T-helper 1 cell treated with Interleukin-12 subunit alpha and Interleukin-12 subunit beta and Interleukin-4 antibody, amounts not matched to agents 30 μg/mL and 1 μg/mL, for 36 hours (primary cell): ENCODE data around the gene STAT6.
A peak's percentile ranks its signal among the peaks of the same experiment; 100 is the strongest.

ENCODE experiments used
- H3K27ac Mint-ChIP-seq: one replicate; pipeline ENCODE4 v1.8.0; 2021; ENCODE audit warnings: mild to moderate bottlenecking, mixed read lengths
- H3K27me3 Mint-ChIP-seq: one replicate; pipeline ENCODE4 v1.8.0; 2021; ENCODE audit warnings: low read depth, mixed read lengths
- H3K36me3 Mint-ChIP-seq: one replicate; pipeline ENCODE4 v1.8.0; 2021; ENCODE audit warnings: low read depth, mixed read lengths
- H3K4me1 Mint-ChIP-seq: one replicate; pipeline ENCODE4 v1.8.0; 2021; ENCODE audit warnings: low read depth, mixed read lengths
- H3K4me3 Mint-ChIP-seq: one replicate; pipeline ENCODE4 v1.8.0; 2021; ENCODE audit warnings: mild to moderate bottlenecking, moderate library complexity, mixed read lengths
- H3K9me3 Mint-ChIP-seq: one replicate; pipeline ENCODE4 v1.8.0; 2021; ENCODE audit warnings: mixed read lengths

Gene STAT6

GRCh38 chr12:57106021-57106708, 5.0 kb downstream of the STAT6 start:
- Mint-ChIP-seq H3K4me1 (peaks cover 23% of the 10 kb centered on the region), H3K36me3 (peaks cover 28% of the 10 kb centered on the region), H3K27me3 (no peaks in the 10 kb centered on the region), H3K27ac (no peak overlapping the region), H3K9me3 (no peaks in the 10 kb centered on the region), H3K4me3 (no peak overlapping the region)

- Mint-ChIP-seq H3K36me3 (peaks cover 30% of the 10 kb centered on the region), H3K4me3 (no peak overlapping the region), H3K27me3 (no peaks in the 10 kb centered on the region), H3K9me3 (no peaks in the 10 kb centered on the region), H3K4me1 (peaks cover 24% of the 10 kb centered on the region), H3K27ac (no peak overlapping the region)
Measured at GRCh38 chr12:57105011-57105753, 6.0 kb downstream of the STAT6 start.

- Mint-ChIP-seq H3K9me3 (no peaks in the 10 kb centered on the region), H3K27ac (no peak overlapping the region), H3K36me3 (peaks cover 33% of the 10 kb centered on the region), H3K4me1 (peaks cover 20% of the 10 kb centered on the region), H3K4me3 (no peak overlapping the region), H3K27me3 (no peaks in the 10 kb centered on the region)
Measured at GRCh38 chr12:57104292-57104910, 6.8 kb downstream of the STAT6 start.

GRCh38 chr12:57103856-57104255, 7.3 kb downstream of the STAT6 start:
- Mint-ChIP-seq H3K27me3 (no peaks in the 10 kb centered on the region), H3K27ac (no peak overlapping the region), H3K9me3 (no peaks in the 10 kb centered on the region), H3K4me1 (peaks cover 22% of the 10 kb centered on the region), H3K36me3 (peaks cover 38% of the 10 kb centered on the region), H3K4me3 (no peak overlapping the region)

- peaks cover 37% of the 10 kb centered on the region for H3K36me3 Mint-ChIP-seq
- H3K27me3 Mint-ChIP-seq, result no peaks in the 10 kb centered on the region
- no peak overlapping the region for H3K4me3 Mint-ChIP-seq
- no peaks in the 10 kb centered on the region for H3K9me3 Mint-ChIP-seq
- peaks cover 11% of the 10 kb centered on the region for H3K4me1 Mint-ChIP-seq
- H3K27ac Mint-ChIP-seq, result no peak overlapping the region
Measured at GRCh38 chr12:57101892-57102695, 9.1 kb downstream of the STAT6 start.

- Mint-ChIP-seq H3K9me3 (no peaks in the 10 kb centered on the region), H3K4me3 (no peak overlapping the region), H3K27me3 (no peaks in the 10 kb centered on the region), H3K4me1 (peaks cover 14% of the 10 kb centered on the region), H3K36me3 (peaks cover 44% of the 10 kb centered on the region), H3K27ac (peak overlapping the region; percentile 58)
Measured at GRCh38 chr12:57099766-57100165, 11.4 kb downstream of the STAT6 start.

GRCh38 chr12:57099047-57099714, 12.0 kb downstream of the STAT6 start:
- Mint-ChIP-seq H3K9me3 (no peaks in the 10 kb centered on the region), H3K4me3 (no peak overlapping the region), H3K27me3 (no peaks in the 10 kb centered on the region), H3K36me3 (peaks cover 39% of the 10 kb centered on the region), H3K4me1 (peaks cover 14% of the 10 kb centered on the region), H3K27ac (no peak overlapping the region)

GRCh38 chr12:57098546-57098945, 12.6 kb downstream of the STAT6 start:
- Mint-ChIP-seq H3K4me3 (no peak overlapping the region), H3K27ac (no peak overlapping the region), H3K4me1 (peaks cover 17% of the 10 kb centered on the region), H3K27me3 (no peaks in the 10 kb centered on the region), H3K36me3 (peaks cover 38% of the 10 kb centered on the region), H3K9me3 (no peaks in the 10 kb centered on the region)

GRCh38 chr12:57097554-57097835, 13.7 kb downstream of the STAT6 start:
- H3K9me3 Mint-ChIP-seq, result no peaks in the 10 kb centered on the region
- H3K27ac Mint-ChIP-seq, result no peak overlapping the region
- no peak overlapping the region for H3K4me3 Mint-ChIP-seq
- H3K36me3 Mint-ChIP-seq, result peaks cover 44% of the 10 kb centered on the region
- no peaks in the 10 kb centered on the region for H3K27me3 Mint-ChIP-seq
- peaks cover 25% of the 10 kb centered on the region for H3K4me1 Mint-ChIP-seq

- peaks cover 26% of the 10 kb centered on the region for H3K4me1 Mint-ChIP-seq
- H3K27ac Mint-ChIP-seq, result peak overlapping the region; percentile 8
- no peaks in the 10 kb centered on the region for H3K27me3 Mint-ChIP-seq
- H3K36me3 Mint-ChIP-seq, result peaks cover 42% of the 10 kb centered on the region
- H3K9me3 Mint-ChIP-seq, result no peaks in the 10 kb centered on the region
- no peak overlapping the region for H3K4me3 Mint-ChIP-seq
Measured at GRCh38 chr12:57096748-57097553, 14.2 kb downstream of the STAT6 start.

- peaks cover 45% of the 10 kb centered on the region for H3K36me3 Mint-ChIP-seq
- H3K27me3 Mint-ChIP-seq, result no peaks in the 10 kb centered on the region
- peaks cover 28% of the 10 kb centered on the region for H3K4me1 Mint-ChIP-seq
Measured at GRCh38 chr12:57096099-57096572, 15.0 kb downstream of the STAT6 start.

GRCh38 chr12:57095440-57095839, 15.7 kb downstream of the STAT6 start:
- Mint-ChIP-seq H3K4me1 (peaks cover 31% of the 10 kb centered on the region), H3K27me3 (no peaks in the 10 kb centered on the region), H3K36me3 (peaks cover 45% of the 10 kb centered on the region), H3K27ac (no peak overlapping the region), H3K4me3 (no peak overlapping the region), H3K9me3 (no peaks in the 10 kb centered on the region)

More at GRCh38 chr12:57096099-57096572, 15.0 kb downstream of the STAT6 start:
- Mint-ChIP-seq H3K9me3 (no peaks in the 10 kb centered on the region), H3K27ac (peak overlapping the region; percentile 52), H3K4me3 (no peak overlapping the region)
